Measurements from ENCODE around the gene DUSP1.

Gene DUSP1

GRCh38 chr5:172756764-172757393 lies 14.1 kb downstream of the DUSP1 start:
- no peak overlapping the region for H3K9ac ChIP-seq (ENCODE audit: low read depth, low read length, poor library complexity, severe bottlenecking)
- no peaks in the 10 kb centered on the region for H3K9me3 ChIP-seq (ENCODE audit: insufficient read depth, low read depth, low read length)
- H4K20me1 ChIP-seq (ENCODE audit: insufficient read depth, low read length, poor library complexity, severe bottlenecking): no peaks in the 10 kb centered on the region
- no peaks in the 10 kb centered on the region for H3F3A ChIP-seq (ENCODE audit: low read depth)
- H3K36me3 ChIP-seq (ENCODE audit: insufficient read depth, low read length): no peaks in the 10 kb centered on the region
- no peak overlapping the region for H2AFZ ChIP-seq (ENCODE audit: low read length)
- H3K79me2 ChIP-seq (ENCODE audit: insufficient read depth, low read length): no peaks in the 10 kb centered on the region
- no peaks in the 10 kb centered on the region for H3K9me2 ChIP-seq (replicated peaks; ENCODE audit: low read depth, low read length)
- no peak overlapping the region for H3K4me3 ChIP-seq (ENCODE audit: low read length, poor library complexity, severe bottlenecking)
- H3K4me1 ChIP-seq (ENCODE audit: insufficient read depth, low read length, poor library complexity, severe bottlenecking): no peaks in the 10 kb centered on the region
- H3K27me3 ChIP-seq (ENCODE audit: insufficient read depth, low read length, poor library complexity, severe bottlenecking): no peaks in the 10 kb centered on the region
- TF ChIP-seq, protein P1, sequence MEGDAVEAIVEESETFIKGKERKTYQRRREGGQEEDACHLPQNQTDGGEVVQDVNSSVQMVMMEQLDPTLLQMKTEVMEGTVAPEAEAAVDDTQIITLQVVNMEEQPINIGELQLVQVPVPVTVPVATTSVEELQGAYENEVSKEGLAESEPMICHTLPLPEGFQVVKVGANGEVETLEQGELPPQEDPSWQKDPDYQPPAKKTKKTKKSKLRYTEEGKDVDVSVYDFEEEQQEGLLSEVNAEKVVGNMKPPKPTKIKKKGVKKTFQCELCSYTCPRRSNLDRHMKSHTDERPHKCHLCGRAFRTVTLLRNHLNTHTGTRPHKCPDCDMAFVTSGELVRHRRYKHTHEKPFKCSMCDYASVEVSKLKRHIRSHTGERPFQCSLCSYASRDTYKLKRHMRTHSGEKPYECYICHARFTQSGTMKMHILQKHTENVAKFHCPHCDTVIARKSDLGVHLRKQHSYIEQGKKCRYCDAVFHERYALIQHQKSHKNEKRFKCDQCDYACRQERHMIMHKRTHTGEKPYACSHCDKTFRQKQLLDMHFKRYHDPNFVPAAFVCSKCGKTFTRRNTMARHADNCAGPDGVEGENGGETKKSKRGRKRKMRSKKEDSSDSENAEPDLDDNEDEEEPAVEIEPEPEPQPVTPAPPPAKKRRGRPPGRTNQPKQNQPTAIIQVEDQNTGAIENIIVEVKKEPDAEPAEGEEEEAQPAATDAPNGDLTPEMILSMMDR (conservative IDR thresholded peaks at IDR 0.05; ENCODE audit: low read length): no peak
- no peak for TF ChIP-seq EZH2phosphoT487 (IDR thresholded peaks at IDR 0.05; ENCODE audit: borderline replicate concordance)
- no peak overlapping the region for H3K4me2 ChIP-seq (ENCODE audit: low read depth, low read length, poor library complexity, severe bottlenecking)

- H3K79me2 ChIP-seq (ENCODE audit: insufficient read depth, low read length): no peaks in the 10 kb centered on the region
- H3K4me2 ChIP-seq (ENCODE audit: low read depth, low read length, poor library complexity, severe bottlenecking): no peak overlapping the region
- H2AFZ ChIP-seq (ENCODE audit: low read length): no peak overlapping the region
- no peak overlapping the region for H3K4me3 ChIP-seq (ENCODE audit: low read length, poor library complexity, severe bottlenecking)
- TF ChIP-seq EZH2phosphoT487 (IDR thresholded peaks at IDR 0.05; ENCODE audit: borderline replicate concordance): no peak
- TF ChIP-seq, protein P1 (conservative IDR thresholded peaks at IDR 0.05; ENCODE audit: low read length): no peak
- H4K20me1 ChIP-seq (ENCODE audit: insufficient read depth, low read length, poor library complexity, severe bottlenecking): no peaks in the 10 kb centered on the region
- H3K9me3 ChIP-seq (ENCODE audit: insufficient read depth, low read depth, low read length): no peaks in the 10 kb centered on the region
- no peaks in the 10 kb centered on the region for H3K4me1 ChIP-seq (ENCODE audit: insufficient read depth, low read length, poor library complexity, severe bottlenecking)
- H3K27me3 ChIP-seq (ENCODE audit: insufficient read depth, low read length, poor library complexity, severe bottlenecking): no peaks in the 10 kb centered on the region
- H3K9ac ChIP-seq (ENCODE audit: low read depth, low read length, poor library complexity, severe bottlenecking): no peak overlapping the region
- H3K36me3 ChIP-seq (ENCODE audit: insufficient read depth, low read length): no peaks in the 10 kb centered on the region
- H3K9me2 ChIP-seq (replicated peaks; ENCODE audit: low read depth, low read length): no peaks in the 10 kb centered on the region
- H3F3A ChIP-seq (ENCODE audit: low read depth): no peaks in the 10 kb centered on the region
Observed at GRCh38 chr5:172754596-172755356, 16.2 kb downstream of the DUSP1 start.

GRCh38 chr5:172753101-172753500 lies 17.9 kb downstream of the DUSP1 start:
- no peaks in the 10 kb centered on the region for H3K79me2 ChIP-seq (ENCODE audit: insufficient read depth, low read length)
- no peak for TF ChIP-seq EZH2phosphoT487 (IDR thresholded peaks at IDR 0.05; ENCODE audit: borderline replicate concordance)
- H3K4me1 ChIP-seq (ENCODE audit: insufficient read depth, low read length, poor library complexity, severe bottlenecking): no peaks in the 10 kb centered on the region
- no peaks in the 10 kb centered on the region for H3K9me3 ChIP-seq (ENCODE audit: insufficient read depth, low read depth, low read length)
- no peaks in the 10 kb centered on the region for H3K9me2 ChIP-seq (replicated peaks; ENCODE audit: low read depth, low read length)
- H3K4me2 ChIP-seq (ENCODE audit: low read depth, low read length, poor library complexity, severe bottlenecking): no peak overlapping the region
- no peak overlapping the region for H2AFZ ChIP-seq (ENCODE audit: low read length)
- H3K36me3 ChIP-seq (ENCODE audit: insufficient read depth, low read length): no peaks in the 10 kb centered on the region
- no peak overlapping the region for H3K9ac ChIP-seq (ENCODE audit: low read depth, low read length, poor library complexity, severe bottlenecking)
- no peaks in the 10 kb centered on the region for H4K20me1 ChIP-seq (ENCODE audit: insufficient read depth, low read length, poor library complexity, severe bottlenecking)
- H3K4me3 ChIP-seq (ENCODE audit: low read length, poor library complexity, severe bottlenecking): no peak overlapping the region
- no peaks in the 10 kb centered on the region for H3F3A ChIP-seq (ENCODE audit: low read depth)
- no peaks in the 10 kb centered on the region for H3K27me3 ChIP-seq (ENCODE audit: insufficient read depth, low read length, poor library complexity, severe bottlenecking)
